Effector memory CD8-positive, alpha-beta T cell (primary cell): ENCODE data around the gene RRAS.
A peak's percentile ranks its signal among the peaks of the same experiment; 100 is the strongest.

Experiments used
- ATAC-seq: fragments of 150-1000 bp; cut with Tn5 transposase; replicated peaks from 2 replicates; pipeline ENCODE4 v1.10.0; 2021; ENCODE audit warnings: mild to moderate bottlenecking, moderate library complexity
- DNase-seq, 3 experiments: peaks; one replicate each; pipeline ENCODE4 v3.0.0; 2021
- H3K27ac Mint-ChIP-seq, 2 donors: one replicate each; pipeline ENCODE4 v1.8.0; 2022; ENCODE audit warnings: mild to moderate bottlenecking in 2 of 2, mixed read lengths in 2 of 2, moderate library complexity in 2 of 2
- H3K27me3 Mint-ChIP-seq, 2 donors: one replicate each; pipeline ENCODE4 v1.8.0; 2022; ENCODE audit warnings: mixed read lengths in 2 of 2
- H3K36me3 Mint-ChIP-seq: one replicate; pipeline ENCODE4 v1.8.0; 2022; ENCODE audit warnings: mild to moderate bottlenecking, moderate library complexity, mixed read lengths; ENCODE audit not compliant: insufficient read depth
- H3K4me1 Mint-ChIP-seq, 2 donors: one replicate each; pipeline ENCODE4 v1.8.0; 2022; ENCODE audit warnings: low read depth in 2 of 2, mixed read lengths in 2 of 2
- H3K4me3 Mint-ChIP-seq, 2 donors: one replicate each; pipeline ENCODE4 v1.8.0; 2022; ENCODE audit warnings: mild to moderate bottlenecking in 2 of 2, mixed read lengths in 2 of 2, moderate library complexity in 2 of 2
- H3K9me3 Mint-ChIP-seq, 2 donors: one replicate each; pipeline ENCODE4 v1.8.0; 2022; ENCODE audit warnings: mixed read lengths in 2 of 2
- total RNA-seq, 9 experiments: gene quantifications; one replicate each; lab custom pipeline; 2026; lab: John Stamatoyannopoulos, UW

RRAS gene
- 1.3 to 4.4 (median 2.1) reads per million in 9 experiments for total RNA-seq

DNA sequence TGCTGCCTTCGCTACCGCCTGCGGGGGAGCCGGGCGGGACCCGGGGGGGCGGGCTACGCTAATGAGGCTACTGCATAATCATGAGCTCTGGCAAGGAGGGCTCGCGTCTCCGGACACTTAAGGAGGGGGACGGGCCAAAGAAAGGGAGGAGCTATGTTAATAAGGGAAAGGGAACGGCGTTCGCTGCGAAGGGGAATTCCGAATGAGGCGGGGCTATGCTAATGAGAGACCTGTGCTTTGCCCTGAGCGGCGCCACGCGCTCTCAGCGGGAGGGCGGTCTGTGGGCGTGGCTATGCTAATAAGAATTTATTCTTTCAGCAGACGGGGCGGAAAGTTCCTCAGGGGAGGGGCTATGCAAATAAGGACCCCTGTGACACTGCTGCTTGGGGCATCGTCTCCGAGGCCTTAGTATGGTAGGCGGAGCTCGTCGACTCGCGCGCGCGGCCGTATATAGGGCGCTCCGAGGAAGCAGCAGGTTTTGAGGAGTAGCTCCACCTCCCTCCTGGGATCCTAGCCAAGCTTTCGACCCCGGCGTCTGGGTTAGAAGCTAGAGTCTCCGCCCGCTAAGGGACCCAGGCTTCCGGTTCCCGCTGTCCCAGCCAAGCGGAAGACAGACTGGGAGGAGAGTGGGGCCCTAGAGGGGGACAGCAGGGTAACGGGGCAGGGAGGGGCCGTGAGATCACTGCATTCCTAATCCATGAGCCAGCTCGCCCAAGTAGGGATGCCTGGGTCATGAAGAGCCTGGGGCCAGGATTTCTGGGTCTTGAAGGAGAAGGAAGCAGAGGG lies at the start of gene RRAS:
TSS of gene RRAS (minus strand) at position 31 of the 786 bp plus-strand sequence. CDS start 45 bp downstream, outside the sequence.
- peaks cover 32% of the 10 kb centered on the region for H3K36me3 Mint-ChIP-seq
- H3K4me1 Mint-ChIP-seq = peaks cover 55 to 58% of the 10 kb centered on the region in 2 donors
- H3K27me3 Mint-ChIP-seq = no peaks in the 10 kb centered on the region
- peak within 1 kb of the TSS; percentile 97 to 98 for H3K27ac Mint-ChIP-seq
- ATAC-seq (peak; percentile 66), DNase-seq (peak; percentile 99 to 100 (median 99))
- peak within 1 kb of the TSS; percentile 97 to 99 for H3K4me3 Mint-ChIP-seq
- no peaks in the 10 kb centered on the region for H3K9me3 Mint-ChIP-seq

DNA sequence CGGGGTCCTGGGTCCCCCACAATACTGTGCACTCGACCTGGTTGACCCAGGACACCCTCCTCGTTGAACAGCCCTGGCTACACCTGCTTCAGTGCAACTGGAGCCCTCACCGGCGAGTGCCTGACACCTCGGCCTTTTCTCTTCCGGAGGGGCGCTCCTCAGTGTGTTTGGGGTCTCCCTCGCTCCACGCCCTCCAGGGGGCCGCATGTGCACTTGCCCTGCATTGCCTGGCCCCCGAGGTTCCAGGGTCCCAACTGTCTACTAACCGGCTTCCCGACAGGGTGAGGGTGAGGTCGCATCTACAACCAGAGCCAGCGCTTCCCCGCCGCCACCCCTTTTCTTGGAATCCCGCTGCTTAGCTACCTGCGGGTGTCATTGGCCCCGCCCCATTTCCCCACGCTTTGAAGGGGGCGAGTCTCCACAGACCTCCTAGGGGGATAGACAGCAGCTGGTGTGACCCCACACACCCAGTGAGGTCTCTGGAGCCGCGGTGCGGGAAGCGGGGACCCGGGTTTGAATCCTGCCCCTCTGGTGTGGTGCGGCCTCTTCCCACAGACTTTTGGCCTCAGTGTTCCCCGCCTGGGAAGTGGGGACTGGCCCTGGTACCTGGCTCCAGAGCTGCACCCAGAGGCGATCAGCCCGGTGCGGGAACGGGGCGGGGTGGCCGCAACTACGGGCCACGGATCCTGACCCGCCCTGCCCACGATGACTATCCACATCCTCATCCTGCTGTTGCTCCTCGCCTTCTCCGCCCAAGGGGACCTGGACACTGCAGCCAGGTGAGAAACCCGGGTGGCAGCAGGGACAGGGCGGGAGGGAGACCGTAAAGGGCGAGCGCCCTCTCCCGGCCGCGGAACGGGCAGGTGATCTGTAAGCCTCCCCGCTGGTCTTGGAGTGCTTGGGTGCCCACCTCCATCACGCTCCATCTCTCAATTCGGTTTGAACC lies 49.5 kb upstream of the RRAS start, which contains the start of gene ADM5:
TSS of gene ADM5 (plus strand) at position 462 of the 946 bp plus-strand sequence. CDS start at position 706, 244 bp downstream.
- peak within 1 kb of the TSS; percentile 76 to 82 for H3K4me3 Mint-ChIP-seq
- H3K27ac Mint-ChIP-seq = peak within 1 kb of the TSS in 1 of 2 donors; percentile 44
- DNase-seq (no peak), ATAC-seq (peak; percentile 42)
- peaks cover 18 to 39% of the 10 kb centered on the region in 2 donors for H3K27me3 Mint-ChIP-seq
- no peaks in the 10 kb centered on the region for H3K9me3 Mint-ChIP-seq
- peaks cover 41% of the 10 kb centered on the region for H3K36me3 Mint-ChIP-seq
- peaks cover 14 to 24% of the 10 kb centered on the region in 2 donors for H3K4me1 Mint-ChIP-seq

DNA sequence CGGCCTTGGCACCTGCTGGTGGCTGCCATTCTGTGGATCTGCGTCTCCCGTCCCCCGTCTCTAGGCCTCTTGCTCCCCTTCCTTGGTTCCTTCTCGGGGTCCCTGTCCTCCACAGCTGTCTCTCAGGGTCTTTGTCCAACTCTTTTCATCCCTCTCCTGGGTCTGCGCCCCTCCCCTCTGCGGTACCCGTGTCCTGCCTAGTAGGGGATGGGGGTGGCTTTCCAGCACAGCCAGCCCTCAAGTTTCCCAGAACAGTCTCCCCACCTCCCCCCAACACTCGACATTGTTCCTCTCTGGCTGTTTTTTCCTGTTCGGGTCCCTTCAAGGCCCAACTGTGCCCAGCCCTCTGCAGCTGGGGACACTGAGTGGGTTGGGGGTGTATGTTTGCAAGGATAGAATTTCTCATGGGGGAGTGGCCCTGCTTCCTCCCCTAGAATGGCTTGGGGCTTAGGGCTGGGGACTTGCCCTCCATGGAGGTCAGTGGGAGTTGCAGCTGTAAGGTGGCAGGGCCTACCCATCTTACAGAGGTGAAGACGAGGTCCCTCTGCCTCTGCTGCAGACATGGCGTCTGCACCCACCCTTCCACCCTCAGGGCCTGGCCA lies 48.7 kb upstream of the RRAS start:
- no peaks in the 10 kb centered on the region for H3K9me3 Mint-ChIP-seq
- peaks cover 18 to 39% of the 10 kb centered on the region in 2 donors for H3K27me3 Mint-ChIP-seq
- DNase-seq (no peak), ATAC-seq (no peak)
- peaks cover 47% of the 10 kb centered on the region for H3K36me3 Mint-ChIP-seq
- H3K27ac Mint-ChIP-seq = peak overlapping the region in 1 of 2 donors; percentile 44
- peaks cover 14 to 26% of the 10 kb centered on the region in 2 donors for H3K4me1 Mint-ChIP-seq
- H3K4me3 Mint-ChIP-seq = no peak overlapping the region

DNA sequence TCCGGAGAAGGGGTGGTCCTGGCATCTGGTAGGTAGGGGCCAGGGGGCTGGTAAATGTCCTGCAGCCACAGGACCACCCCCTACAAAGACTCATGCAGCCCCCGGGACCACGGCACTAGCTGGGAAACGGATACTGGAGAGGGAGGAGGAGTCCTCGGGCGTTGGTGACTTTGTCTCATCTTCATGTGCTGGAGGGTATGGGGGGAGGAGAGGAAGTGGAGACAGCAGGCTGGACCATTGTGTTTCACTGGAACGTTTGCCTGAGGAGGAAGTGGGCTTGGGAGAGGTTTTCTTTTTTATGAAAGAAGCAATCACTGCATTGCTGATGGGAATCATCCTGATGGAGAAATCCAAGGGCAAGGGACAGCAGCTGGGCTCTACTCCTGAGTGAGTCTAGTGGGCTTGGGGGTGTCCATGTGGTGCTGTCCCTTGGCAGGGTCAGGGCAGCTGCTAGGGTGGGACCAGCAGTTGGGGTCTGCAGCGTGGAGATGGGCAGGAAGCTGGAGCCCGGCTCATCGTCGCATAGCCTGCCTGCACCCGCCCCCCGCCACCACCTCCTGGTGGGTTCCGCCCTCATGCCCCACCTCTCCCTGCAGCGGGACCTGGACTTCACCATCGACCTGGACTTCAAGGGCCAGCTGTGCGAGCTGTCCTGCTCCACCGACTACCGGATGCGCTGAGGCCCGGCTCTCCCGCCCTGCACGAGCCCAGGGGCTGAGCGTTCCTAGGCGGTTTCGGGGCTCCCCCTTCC lies 47.8 kb upstream of the RRAS start:
- no peak for DNase-seq
- Mint-ChIP-seq H3K9me3 (no peaks in the 10 kb centered on the region), H3K4me1 (peaks cover 14 to 26% of the 10 kb centered on the region in 2 donors), H3K27me3 (peaks cover 18 to 33% of the 10 kb centered on the region in 2 donors), H3K36me3 (peaks cover 56% of the 10 kb centered on the region), H3K4me3 (no peak overlapping the region), H3K27ac (no peak overlapping the region)
- no peak for ATAC-seq

- DNase-seq = no peak
- Mint-ChIP-seq H3K27ac (no peak overlapping the region), H3K36me3 (peaks cover 58% of the 10 kb centered on the region), H3K4me3 (no peak overlapping the region), H3K27me3 (peaks cover 18 to 27% of the 10 kb centered on the region in 2 donors), H3K4me1 (peaks cover 14 to 23% of the 10 kb centered on the region in 2 donors), H3K9me3 (no peaks in the 10 kb centered on the region)
- no peak for ATAC-seq
These were observed 47.2 kb upstream of the RRAS start for GRCh38 chr19:49687150-49687549.

DNA sequence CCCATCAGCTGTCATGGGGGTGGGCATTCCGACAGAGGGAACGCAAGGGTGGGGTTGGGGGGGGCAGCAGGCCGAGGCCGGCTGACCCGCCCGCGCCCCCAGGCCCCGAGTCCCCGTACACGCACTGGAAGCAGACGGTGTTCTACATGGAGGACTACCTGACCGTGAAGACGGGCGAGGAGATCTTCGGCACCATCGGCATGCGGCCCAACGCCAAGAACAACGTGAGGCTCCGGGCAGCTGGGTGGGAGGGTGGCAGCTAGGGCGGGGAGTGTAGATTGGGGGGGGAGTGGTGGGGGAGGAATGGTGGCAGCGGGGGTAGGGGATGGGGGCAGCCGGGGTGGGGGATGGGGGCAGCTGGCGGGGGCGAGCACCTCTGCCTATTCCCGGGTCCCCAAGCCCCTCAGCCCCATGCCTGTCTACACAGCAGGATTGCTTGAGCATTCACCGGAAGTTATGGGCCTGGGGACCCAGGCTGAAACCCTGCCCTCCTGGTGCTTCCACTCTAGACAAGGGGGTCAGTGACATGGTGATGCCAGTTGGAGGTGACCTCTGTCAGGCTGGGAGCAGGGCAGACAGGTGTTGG lies 46.7 kb upstream of the RRAS start:
- Mint-ChIP-seq H3K4me1 (peaks cover 14 to 23% of the 10 kb centered on the region in 2 donors), H3K36me3 (peaks cover 63% of the 10 kb centered on the region), H3K4me3 (no peak overlapping the region), H3K9me3 (no peaks in the 10 kb centered on the region), H3K27me3 (peaks cover 18 to 21% of the 10 kb centered on the region in 2 donors), H3K27ac (no peak overlapping the region)
- DNase-seq (no peak), ATAC-seq (no peak)

DNA sequence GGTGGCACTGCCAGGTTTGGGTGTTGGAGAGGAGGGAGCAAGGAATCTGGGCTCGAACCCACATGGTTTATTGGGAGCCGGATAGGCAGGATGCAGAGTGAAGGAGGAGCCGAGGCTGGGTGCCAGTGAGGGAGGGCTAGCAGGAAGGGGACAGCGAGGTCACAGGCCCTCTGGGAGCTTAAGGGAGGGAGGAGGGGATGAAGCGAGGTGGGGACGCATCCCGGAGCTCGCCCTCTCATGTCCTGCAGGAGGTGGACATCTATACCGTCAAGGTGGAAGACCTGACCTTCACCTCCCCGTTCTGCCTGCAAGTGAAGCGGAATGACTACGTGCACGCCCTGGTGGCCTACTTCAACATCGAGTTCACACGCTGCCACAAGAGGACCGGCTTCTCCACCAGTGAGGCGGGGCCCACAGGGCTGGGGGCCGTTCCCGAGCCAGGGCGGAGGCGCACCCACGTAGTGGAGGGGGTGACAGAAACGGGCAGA lies 45.9 kb upstream of the RRAS start:
- Mint-ChIP-seq H3K4me1 (peaks cover 9 to 19% of the 10 kb centered on the region in 2 donors), H3K27me3 (peaks cover 12 to 14% of the 10 kb centered on the region in 2 donors), H3K36me3 (peaks cover 65% of the 10 kb centered on the region)

GRCh38 chr19:49684983-49685553 lies 45.1 kb upstream of the RRAS start:
- DNase-seq (no peak), ATAC-seq (no peak)
- Mint-ChIP-seq H3K4me1 (peaks cover 5 to 13% of the 10 kb centered on the region in 2 donors), H3K36me3 (peaks cover 68% of the 10 kb centered on the region), H3K4me3 (no peak overlapping the region), H3K27ac (no peak overlapping the region), H3K27me3 (peaks cover 4 to 6% of the 10 kb centered on the region in 2 donors), H3K9me3 (no peaks in the 10 kb centered on the region)

More for the DNA sequence above, 45.9 kb upstream of the RRAS start:
- Mint-ChIP-seq H3K4me3 (no peak overlapping the region), H3K9me3 (no peaks in the 10 kb centered on the region), H3K27ac (no peak overlapping the region)
- ATAC-seq = no peak
- no peak for DNase-seq

GRCh38 chr19:49684251-49684982 lies 44.5 kb upstream of the RRAS start:
- DNase-seq (no peak), ATAC-seq (no peak)
- peaks cover 67% of the 10 kb centered on the region for H3K36me3 Mint-ChIP-seq
- peaks cover 12 to 16% of the 10 kb centered on the region in 2 donors for H3K4me1 Mint-ChIP-seq
- no peaks in the 10 kb centered on the region for H3K9me3 Mint-ChIP-seq
- no peak overlapping the region for H3K4me3 Mint-ChIP-seq
- no peak overlapping the region for H3K27ac Mint-ChIP-seq
- H3K27me3 Mint-ChIP-seq = no peaks in the 10 kb centered on the region

DNA sequence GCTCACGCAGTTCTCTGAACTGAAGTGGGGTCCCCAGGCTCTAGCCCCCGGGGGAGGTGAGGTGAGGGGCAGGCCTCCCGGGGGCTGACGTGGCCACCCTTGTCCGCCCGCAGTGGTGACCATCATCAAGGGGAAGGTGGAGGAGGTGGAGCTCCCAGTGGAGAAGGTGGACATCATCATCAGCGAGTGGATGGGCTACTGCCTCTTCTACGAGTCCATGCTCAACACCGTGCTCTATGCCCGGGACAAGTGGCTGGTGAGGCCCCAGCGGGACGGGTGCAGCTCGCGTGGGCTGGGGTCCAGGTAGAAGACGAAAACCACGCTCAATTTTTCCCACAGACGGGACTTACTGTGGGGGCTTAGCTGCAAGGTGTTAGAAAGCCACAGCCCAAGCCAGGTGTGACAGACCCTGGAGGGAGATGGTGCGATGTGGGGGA lies 43.9 kb upstream of the RRAS start:
- Mint-ChIP-seq H3K36me3 (peaks cover 66% of the 10 kb centered on the region), H3K9me3 (no peaks in the 10 kb centered on the region), H3K27ac (no peak overlapping the region), H3K27me3 (no peaks in the 10 kb centered on the region), H3K4me1 (peaks cover 17 to 18% of the 10 kb centered on the region in 2 donors), H3K4me3 (no peak overlapping the region)
- ATAC-seq (no peak), DNase-seq (no peak)

- Mint-ChIP-seq H3K27me3 (no peaks in the 10 kb centered on the region), H3K4me3 (no peak overlapping the region), H3K9me3 (no peaks in the 10 kb centered on the region), H3K4me1 (peaks cover 22 to 26% of the 10 kb centered on the region in 2 donors), H3K27ac (peak overlapping the region in 1 of 2 donors; percentile 57), H3K36me3 (peaks cover 67% of the 10 kb centered on the region)
- ATAC-seq (no peak), DNase-seq (no peak)
These were observed 42.3 kb upstream of the RRAS start for GRCh38 chr19:49682274-49682673.
